Measurements from ENCODE around the gene AARS2.

- TF ChIP-seq CTCF (IDR thresholded peaks at IDR 0.05) (no peak), BHLHE40 (IDR thresholded peaks at IDR 0.05; ENCODE audit: low read depth, low read length) (no peak)
Observed at GRCh38 chr6:44251576-44252524, 61.3 kb downstream of the AARS2 start.
